Activated CD4-positive, alpha-beta T cell treated with anti-CD3 and anti-CD28 coated beads, Interleukin-2, amount 10 ng/mL, durations not matched to agents 24 days and 14 days (primary cell): ENCODE results near the gene FGF22. TPM values are rescaled to one million over a fixed set of nuclear protein-coding genes. Genes with fewer than 3 reads are reported as not detected.

Experiments used
- DNase-seq: peaks from one replicate; pipeline ENCODE4 v3.0.0; 2022
- H3K27ac Mint-ChIP-seq: one replicate; pipeline ENCODE4 v1.8.0; 2022; ENCODE audit warnings: mild to moderate bottlenecking, mixed read lengths
- H3K27me3 Mint-ChIP-seq: one replicate; pipeline ENCODE4 v1.8.0; 2022; ENCODE audit warnings: mixed read lengths
- H3K36me3 Mint-ChIP-seq: one replicate; pipeline ENCODE4 v1.8.0; 2022; ENCODE audit warnings: low read depth, mild to moderate bottlenecking, mixed read lengths
- H3K4me1 Mint-ChIP-seq: one replicate; pipeline ENCODE4 v1.8.0; 2021; ENCODE audit warnings: mixed read lengths
- H3K4me3 Mint-ChIP-seq: one replicate; pipeline ENCODE4 v1.8.0; 2022; ENCODE audit warnings: mild to moderate bottlenecking, moderate library complexity, mixed read lengths
- H3K9me3 Mint-ChIP-seq: one replicate; pipeline ENCODE4 v1.8.0; 2021; ENCODE audit warnings: mixed read lengths
- intact Hi-C: fragments of 100-400 bp; cut with micrococcal nuclease; formaldehyde crosslinking; loops from one replicate; pipeline ENCODE4 v1.15.1; 2023
- total RNA-seq: library from RNA; stranded (reverse); gene quantifications from 2 replicates; pipeline ENCODE4 v1.2.3, GENCODE V29; 2022

FGF22 gene
- not detected in 2 replicates for total RNA-seq

DNA sequence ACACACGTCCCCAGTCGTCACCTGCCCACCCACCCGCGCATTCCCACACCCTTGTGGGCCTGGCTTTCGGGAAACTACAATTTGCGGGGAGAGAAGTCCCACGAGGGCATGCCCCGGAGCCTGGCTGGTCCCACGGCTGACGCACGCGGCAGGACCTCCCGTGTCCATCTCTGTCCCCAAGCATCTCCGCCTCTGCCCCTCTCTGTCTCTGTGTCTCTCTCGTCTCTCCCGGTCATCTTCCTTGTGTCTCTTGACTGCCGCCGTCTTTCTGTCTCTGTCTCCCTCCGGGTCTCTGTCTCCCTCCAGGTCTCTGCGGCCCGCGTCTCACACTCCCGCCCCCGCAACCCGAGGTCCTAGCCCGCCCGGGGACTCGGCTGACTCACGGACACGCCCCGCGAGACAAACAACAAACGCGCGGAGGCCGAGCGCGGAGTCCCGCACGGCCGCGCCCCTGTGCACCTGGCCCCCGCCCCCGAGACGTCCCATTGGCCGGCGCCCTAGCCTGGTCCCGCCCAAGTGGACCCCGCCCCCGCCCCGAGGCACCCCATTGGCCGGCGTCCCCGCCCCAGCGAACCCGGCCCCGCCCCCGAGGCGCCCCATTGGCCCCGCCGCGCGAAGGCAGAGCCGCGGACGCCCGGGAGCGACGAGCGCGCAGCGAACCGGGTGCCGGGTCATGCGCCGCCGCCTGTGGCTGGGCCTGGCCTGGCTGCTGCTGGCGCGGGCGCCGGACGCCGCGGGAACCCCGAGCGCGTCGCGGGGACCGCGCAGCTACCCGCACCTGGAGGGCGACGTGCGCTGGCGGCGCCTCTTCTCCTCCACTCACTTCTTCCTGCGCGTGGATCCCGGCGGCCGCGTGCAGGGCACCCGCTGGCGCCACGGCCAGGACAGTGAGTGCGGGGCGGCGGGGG is at the start of gene FGF22:
Gene FGF22 (plus strand): TSS at position 627 of the 908 bp plus-strand sequence. CDS start 47 bp downstream, at position 674.
- Mint-ChIP-seq H3K27me3 (peaks cover 3% of the 10 kb centered on the region), H3K36me3 (peaks cover 1% of the 10 kb centered on the region), H3K27ac (peak within 1 kb of the TSS; percentile 82), H3K4me1 (peaks cover 6% of the 10 kb centered on the region), H3K9me3 (no peaks in the 10 kb centered on the region), H3K4me3 (peak within 1 kb of the TSS; percentile 90)
- intact Hi-C loops, result loop anchor here (1.0 kb wide), 2 partner anchors 28 to 41 kb away; no protein-coding TSS in a partner anchor
- peak; percentile 97 for DNase-seq

DNA sequence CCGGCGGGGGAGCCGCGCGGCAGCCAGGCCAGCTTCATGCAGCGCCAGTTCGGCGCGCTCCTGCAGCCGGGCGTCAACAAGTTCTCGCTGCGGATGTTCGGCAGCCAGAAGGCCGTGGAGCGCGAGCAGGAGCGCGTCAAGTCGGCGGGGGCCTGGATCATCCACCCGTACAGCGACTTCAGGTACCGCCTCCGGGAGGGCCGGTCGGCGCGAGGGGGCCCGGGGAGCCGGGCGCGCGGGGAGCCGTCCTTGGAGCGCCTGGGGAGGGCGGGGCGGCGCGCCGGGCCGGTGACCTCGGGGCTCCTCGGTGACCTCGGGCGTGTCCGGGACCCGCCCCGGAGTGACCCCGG is 49.3 kb upstream of the FGF22 start:
- Mint-ChIP-seq H3K27ac (no peak overlapping the region), H3K4me3 (peak overlapping the region; percentile 34), H3K36me3 (no peaks in the 10 kb centered on the region), H3K4me1 (no peaks in the 10 kb centered on the region), H3K9me3 (no peaks in the 10 kb centered on the region), H3K27me3 (peaks cover 19% of the 10 kb centered on the region)
- DNase-seq, result peak; percentile 82
- intact Hi-C loops, result no loop called here

DNA sequence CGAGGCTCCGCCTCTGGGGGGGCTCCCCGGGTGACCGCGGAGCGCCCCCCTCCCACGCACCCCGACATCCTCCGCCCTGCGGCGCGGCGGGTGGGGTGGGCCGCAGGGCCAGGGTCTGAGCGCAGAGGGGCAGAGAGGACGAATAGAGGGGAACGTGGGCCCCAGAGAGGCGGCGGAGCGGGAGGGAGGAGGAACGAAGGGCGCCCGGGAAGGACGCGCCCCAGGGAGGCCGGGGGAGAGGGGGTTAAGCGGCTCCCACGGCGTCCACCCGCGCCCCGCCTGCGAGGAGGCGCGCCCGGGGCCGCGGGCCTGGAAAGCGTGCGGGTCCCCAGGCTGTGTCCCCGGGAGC is 49.0 kb upstream of the FGF22 start:
- H3K4me3 Mint-ChIP-seq, result no peak overlapping the region
- H3K27me3 Mint-ChIP-seq, result peaks cover 19% of the 10 kb centered on the region
- no peaks in the 10 kb centered on the region for H3K4me1 Mint-ChIP-seq
- no peak for DNase-seq
- no peaks in the 10 kb centered on the region for H3K9me3 Mint-ChIP-seq
- H3K27ac Mint-ChIP-seq, result no peak overlapping the region
- no peaks in the 10 kb centered on the region for H3K36me3 Mint-ChIP-seq
- intact Hi-C loops, result no loop called here

DNA sequence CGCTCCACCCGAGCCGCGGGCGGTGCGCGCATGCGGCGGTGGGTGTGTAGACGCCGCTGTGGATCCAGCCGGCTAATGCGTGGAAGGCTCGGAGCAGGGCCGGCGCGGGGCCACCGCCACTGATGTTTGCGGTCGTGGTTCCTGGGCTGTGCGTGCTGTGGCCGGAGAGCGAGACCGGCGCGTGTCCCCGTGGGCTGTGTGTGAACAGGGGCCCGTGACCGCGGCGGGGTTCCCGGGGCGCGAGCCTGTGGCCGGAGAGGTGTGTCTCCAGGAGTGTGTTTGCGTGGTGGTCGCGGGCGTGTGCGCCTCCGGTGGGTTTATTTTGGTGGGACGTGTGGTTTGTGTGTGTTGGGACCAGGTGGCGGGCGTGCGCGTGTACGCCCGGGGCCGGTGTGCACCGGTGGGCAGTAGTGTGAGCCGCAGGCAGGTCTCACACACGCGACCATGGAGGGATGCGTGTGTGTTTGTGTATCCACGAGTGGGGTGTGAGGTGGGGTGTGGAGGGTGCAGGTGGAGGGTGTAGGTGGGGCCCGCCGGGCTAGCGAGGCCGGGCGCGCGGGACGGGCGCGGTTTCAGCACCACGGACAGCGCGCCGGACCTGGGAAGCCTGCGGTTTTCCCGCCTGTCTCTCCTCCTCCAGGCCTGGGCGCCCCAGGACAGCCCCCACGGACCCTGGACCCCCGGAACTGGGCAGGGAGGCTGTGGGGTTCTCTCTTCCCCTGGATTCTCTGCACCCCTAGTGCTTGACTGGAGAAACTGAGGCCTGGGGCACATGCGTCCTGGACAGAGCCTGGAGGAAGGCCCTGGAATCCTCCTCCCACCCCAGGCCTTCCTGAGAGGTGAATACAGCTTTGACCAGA is 48.4 kb upstream of the FGF22 start:
- no peaks in the 10 kb centered on the region for H3K36me3 Mint-ChIP-seq
- peak overlapping the region; percentile 76 for H3K27ac Mint-ChIP-seq
- no peaks in the 10 kb centered on the region for H3K4me1 Mint-ChIP-seq
- H3K9me3 Mint-ChIP-seq, result no peaks in the 10 kb centered on the region
- peak overlapping the region; percentile 42 for H3K4me3 Mint-ChIP-seq
- peaks cover 19% of the 10 kb centered on the region for H3K27me3 Mint-ChIP-seq
- peak; percentile 72 for DNase-seq
- intact Hi-C loops, result no loop called here

DNA sequence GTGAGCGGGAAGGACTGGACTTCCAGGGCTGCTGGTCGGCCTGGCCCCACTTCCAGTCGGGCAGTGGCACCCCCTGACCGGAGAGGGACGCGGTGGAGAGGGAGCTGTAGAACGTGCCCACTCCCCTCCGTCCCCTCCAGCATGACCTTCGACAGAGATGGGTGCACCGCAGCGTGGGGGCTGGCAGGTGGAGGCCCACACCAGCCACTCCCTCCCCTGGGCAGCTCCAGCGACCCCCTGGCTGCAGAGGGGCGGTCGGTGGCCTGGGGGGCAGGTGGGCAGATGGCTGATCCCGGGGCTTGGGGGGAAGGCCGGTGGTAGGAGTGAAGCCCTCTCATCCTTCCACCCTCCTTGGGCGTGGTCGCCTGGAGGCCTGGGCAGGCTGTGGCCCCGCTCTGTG is 47.6 kb upstream of the FGF22 start:
- Mint-ChIP-seq H3K36me3 (no peaks in the 10 kb centered on the region), H3K4me1 (no peaks in the 10 kb centered on the region), H3K4me3 (no peak overlapping the region), H3K9me3 (no peaks in the 10 kb centered on the region), H3K27me3 (peaks cover 19% of the 10 kb centered on the region), H3K27ac (no peak overlapping the region)
- no peak for DNase-seq
- intact Hi-C loops, result no loop called here

DNA sequence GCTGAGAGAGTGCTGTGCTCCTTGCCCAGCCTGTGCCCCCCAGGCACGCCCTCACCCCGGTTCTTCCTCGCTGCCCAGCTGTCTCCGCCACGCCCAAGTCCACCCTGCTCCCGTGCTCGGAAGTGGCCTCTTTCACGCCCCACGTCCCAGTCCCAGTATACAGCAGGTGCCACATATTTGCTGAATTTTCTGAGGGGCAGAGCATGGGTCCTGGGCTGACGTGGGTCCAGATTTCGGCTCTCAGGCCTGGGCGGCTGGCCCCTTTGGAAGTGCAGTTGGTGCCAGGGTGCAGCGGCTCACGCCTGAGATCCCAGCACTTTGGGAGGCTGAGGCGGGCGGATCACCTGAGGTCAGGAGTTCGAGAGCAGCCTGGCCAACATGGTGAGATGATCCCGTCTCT is 46.6 kb upstream of the FGF22 start:
- H3K4me1 Mint-ChIP-seq, result no peaks in the 10 kb centered on the region
- peaks cover 18% of the 10 kb centered on the region for H3K27me3 Mint-ChIP-seq
- no peak overlapping the region for H3K27ac Mint-ChIP-seq
- H3K4me3 Mint-ChIP-seq, result no peak overlapping the region
- H3K9me3 Mint-ChIP-seq, result no peaks in the 10 kb centered on the region
- no peak for DNase-seq
- intact Hi-C loops, result no loop called here
- H3K36me3 Mint-ChIP-seq, result no peaks in the 10 kb centered on the region

DNA sequence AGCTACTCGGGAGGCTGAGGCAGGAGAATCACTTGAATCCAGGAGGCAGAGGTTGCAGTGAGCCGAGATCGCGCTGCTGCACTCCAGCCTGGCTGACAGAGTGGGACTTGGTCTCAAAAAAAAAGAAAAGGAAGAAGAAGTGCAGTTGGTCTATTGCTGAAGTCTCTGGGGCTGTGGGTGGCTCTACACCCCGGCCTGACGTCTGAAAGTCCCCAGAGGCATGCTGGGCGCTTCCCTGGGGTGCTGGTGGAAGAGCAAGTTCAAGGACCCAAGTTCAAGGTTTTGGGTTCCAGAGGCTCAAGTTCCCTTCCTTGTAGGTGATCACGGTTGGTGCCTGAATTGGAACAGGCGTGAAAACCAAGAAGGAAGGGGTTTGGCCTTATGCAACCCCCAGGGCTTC is 46.2 kb upstream of the FGF22 start:
- DNase-seq, result no peak
- no peaks in the 10 kb centered on the region for H3K9me3 Mint-ChIP-seq
- H3K27me3 Mint-ChIP-seq, result peaks cover 18% of the 10 kb centered on the region
- H3K36me3 Mint-ChIP-seq, result no peaks in the 10 kb centered on the region
- no peaks in the 10 kb centered on the region for H3K4me1 Mint-ChIP-seq
- intact Hi-C loops, result no loop called here
- H3K27ac Mint-ChIP-seq, result peak overlapping the region; percentile 36
- H3K4me3 Mint-ChIP-seq, result no peak overlapping the region

DNA sequence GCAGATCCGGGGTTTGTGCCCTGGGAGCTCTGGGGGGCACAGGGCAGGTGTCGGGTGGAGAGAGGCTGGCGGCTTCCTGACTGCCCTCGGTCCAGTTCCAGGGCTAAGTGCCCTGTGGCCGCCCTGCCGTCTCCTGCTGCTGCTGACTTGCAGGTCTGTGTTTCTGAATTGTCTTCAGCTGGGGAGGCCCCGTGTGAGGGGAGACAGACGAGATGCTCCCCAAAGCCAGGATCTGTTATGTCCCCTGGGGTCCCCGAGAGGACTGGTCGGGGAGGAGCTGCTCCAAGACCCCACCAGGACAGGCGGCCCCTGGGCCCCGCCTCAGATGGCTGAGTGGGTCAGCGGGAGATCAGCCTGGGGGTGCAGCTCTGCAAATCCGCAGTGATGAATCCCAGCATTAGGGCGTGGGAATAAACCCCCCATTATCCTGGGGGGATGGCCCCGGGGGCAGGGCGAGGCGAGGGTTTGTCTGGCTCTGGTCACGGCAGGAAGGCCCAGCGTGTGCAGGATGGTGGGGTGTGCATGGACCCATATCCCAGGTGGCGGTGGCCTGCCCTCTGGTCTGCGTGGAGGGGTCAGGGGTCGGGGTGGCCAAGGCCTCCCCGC is 45.3 kb upstream of the FGF22 start:
- Mint-ChIP-seq H3K36me3 (no peaks in the 10 kb centered on the region), H3K27me3 (peaks cover 14% of the 10 kb centered on the region), H3K4me1 (no peaks in the 10 kb centered on the region), H3K4me3 (no peak overlapping the region), H3K9me3 (no peaks in the 10 kb centered on the region), H3K27ac (no peak overlapping the region)
- intact Hi-C loops, result no loop called here
- DNase-seq, result no peak

DNA sequence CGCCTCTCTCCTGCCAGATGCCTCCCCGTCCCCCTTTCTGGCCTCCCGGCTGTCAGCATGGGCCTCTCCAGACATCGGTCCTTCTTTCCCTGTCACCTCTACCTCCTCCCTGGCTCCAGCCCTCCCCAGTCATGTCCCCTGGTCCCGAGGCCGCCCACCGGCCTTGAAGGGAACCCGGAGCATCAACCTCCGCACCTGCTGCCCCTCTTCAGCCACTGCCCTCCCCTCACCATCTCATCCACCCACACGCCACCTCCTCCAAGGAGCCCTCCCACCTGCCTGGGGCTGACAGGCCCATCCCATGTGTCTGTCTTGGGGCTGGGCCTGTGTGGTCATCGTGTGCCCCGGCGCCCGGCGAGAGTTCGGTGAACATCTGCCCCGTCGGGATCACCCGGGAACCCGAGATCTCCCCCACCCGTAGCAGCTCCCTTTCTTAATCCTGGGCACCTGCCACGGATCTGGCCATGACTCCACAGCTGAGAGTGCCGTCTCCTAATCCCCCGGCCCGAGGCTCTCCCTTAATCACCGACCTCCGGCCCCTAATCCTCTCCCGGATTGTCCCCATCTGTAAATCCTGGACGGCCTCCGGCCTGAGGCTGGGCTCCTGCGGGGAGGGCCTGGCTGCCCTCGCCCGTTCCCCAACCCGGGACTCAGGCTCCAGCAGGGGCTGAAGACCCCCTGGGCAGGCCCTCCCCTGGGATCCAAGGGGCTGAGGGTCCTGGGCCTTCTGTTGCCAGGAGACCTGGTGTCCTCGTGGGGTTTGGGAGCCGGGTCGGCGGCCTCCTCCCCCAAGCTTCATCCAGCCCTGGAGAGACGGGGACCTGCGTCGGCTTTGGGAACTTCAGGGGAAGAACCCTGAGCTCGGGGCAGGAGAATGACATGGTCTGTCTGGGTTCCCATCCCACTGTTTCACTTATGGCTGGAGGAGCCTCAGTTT is 44.1 kb upstream of the FGF22 start:
- no peaks in the 10 kb centered on the region for H3K36me3 Mint-ChIP-seq
- peaks cover 12% of the 10 kb centered on the region for H3K27me3 Mint-ChIP-seq
- H3K4me1 Mint-ChIP-seq, result no peaks in the 10 kb centered on the region
- H3K4me3 Mint-ChIP-seq, result no peak overlapping the region
- no peaks in the 10 kb centered on the region for H3K9me3 Mint-ChIP-seq
- H3K27ac Mint-ChIP-seq, result no peak overlapping the region
- DNase-seq, result no peak
- intact Hi-C loops, result no loop called here

DNA sequence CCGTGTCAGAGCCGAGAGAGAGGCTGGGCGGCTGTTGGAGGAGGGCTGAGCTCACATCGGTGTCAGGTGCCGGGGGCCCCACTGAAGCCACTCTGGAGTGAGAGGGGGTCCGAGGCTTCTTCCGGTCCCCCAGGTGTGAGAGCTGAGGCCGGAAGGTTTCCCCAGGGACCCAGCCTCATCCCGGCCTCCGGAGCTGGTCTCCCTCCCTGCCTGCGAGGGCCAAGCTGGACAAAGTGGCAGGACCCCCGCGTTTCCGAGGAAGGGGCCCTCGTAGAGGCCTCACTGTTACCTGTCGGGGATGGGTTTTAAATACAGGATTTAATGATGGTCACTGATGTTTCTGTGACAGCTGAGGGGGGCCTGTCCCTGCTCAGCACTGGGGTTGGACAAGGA is 43.4 kb upstream of the FGF22 start:
- Mint-ChIP-seq H3K4me1 (no peaks in the 10 kb centered on the region), H3K27ac (no peak overlapping the region), H3K36me3 (no peaks in the 10 kb centered on the region), H3K4me3 (no peak overlapping the region), H3K9me3 (no peaks in the 10 kb centered on the region), H3K27me3 (peaks cover 10% of the 10 kb centered on the region)
- DNase-seq, result no peak
- intact Hi-C loops, result no loop called here

DNA sequence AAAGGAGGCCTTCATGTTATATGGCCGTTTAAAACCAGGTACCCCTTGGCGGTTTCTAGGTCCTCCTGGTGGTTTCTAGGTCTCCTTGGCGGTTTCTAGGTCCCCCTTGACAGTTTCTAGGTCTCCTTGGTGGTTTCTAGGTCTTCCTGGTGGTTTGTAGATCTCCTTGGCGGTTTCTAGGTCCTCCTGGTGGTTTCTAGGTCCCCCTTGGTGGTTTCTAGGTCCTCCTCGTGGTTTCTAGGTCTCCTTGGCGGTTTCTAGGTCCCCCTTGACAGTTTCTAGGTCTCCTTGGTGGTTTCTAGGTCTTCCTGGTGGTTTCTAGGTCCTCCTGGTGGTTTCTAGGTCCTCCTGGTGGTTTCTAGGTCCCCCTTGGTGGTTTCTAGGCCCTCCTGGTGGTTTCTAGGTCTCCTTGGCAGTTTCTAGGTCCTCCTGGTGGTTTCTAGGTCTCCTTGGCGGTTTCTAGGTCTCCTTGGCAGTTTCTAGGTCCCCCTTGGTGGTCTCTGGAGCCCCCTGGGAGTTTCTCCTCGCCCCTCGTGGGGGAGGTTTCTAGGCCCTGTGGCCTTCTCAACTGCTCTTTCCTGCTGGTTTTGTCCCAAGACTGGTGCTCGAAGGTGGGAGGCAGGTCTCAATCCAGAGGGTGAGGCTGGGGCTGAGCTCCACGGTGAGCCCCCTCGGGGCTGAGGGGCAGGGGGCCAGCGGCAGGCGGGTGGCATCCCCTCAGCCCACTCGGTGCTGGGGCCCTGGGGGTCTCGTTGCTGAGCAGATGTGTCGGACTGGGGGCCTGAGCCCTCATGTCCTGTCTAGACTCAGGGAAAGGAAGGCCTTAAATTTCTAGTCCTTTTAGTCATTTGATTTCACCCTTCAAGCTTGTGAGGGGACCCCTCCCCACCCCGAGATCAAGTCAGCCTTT is 42.0 kb upstream of the FGF22 start:
- Mint-ChIP-seq H3K9me3 (no peaks in the 10 kb centered on the region), H3K36me3 (no peaks in the 10 kb centered on the region), H3K4me3 (no peak overlapping the region), H3K27me3 (peaks cover 6% of the 10 kb centered on the region), H3K4me1 (no peaks in the 10 kb centered on the region), H3K27ac (no peak overlapping the region)
- DNase-seq, result peak; percentile 67
- intact Hi-C loops, result no loop called here

DNA sequence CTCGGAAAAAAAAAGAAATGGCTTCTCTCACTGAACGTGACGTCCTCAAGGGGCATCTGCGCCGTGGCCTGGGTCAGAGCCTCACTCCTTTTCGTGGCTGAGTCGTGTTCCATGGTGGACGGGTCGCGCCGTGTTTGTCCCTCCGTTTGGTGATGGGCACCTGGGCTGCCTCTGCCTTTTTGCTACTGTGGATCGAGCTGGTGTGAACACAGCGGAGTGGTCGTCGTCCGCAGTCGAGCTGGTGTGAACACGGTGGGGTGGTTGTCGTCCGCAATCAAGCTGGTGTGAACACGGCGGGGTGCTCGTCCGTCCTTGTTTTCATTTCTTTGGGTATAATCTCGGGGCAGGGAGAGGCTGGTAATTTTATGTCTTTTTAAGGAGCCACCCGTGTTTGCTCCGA is 38.4 kb upstream of the FGF22 start:
- DNase-seq, result no peak

More for the DNA sequence above, 38.4 kb upstream of the FGF22 start:
- no peaks in the 10 kb centered on the region for H3K4me1 Mint-ChIP-seq
- H3K27me3 Mint-ChIP-seq, result no peaks in the 10 kb centered on the region
- no peak overlapping the region for H3K27ac Mint-ChIP-seq
- no peaks in the 10 kb centered on the region for H3K36me3 Mint-ChIP-seq
- no peaks in the 10 kb centered on the region for H3K9me3 Mint-ChIP-seq
- H3K4me3 Mint-ChIP-seq, result no peak overlapping the region
- intact Hi-C loops, result no loop called here
